ENCODE data around the gene RAD54L. TPM values are rescaled to one million over a fixed set of nuclear protein-coding genes. Genes with fewer than 3 reads are reported as not detected.
"Not testable (repeated sequence)": the region's sequence is repeated elsewhere in the genome, so short reads cannot be mapped to it uniquely, and the experiment has no call there.

Gene RAD54L
- total RNA-seq, 1 experiment from 2014 or later = 28.9 TPM

DNA sequence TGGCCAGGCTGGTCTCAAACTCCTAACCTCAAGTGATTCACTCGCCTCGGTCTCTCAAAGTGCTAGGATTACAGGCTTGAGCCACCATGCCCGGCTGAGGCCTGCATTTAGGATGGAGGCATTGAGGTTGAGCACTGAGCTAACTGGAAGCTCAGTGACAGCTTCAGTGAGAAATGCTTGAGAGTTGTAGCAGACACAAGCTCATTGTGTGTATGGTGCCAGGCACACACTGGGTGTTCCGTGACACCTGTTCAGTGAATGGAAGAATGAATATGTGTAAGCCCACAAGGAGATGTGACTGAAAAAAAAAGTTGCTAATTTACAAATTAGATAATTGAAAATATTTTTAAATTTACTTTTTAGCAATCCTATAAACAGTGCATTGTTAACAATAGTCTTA is 22.6 kb upstream of the RAD54L start:
- DNase-seq (ENCODE audit: low read depth, low spot score) (no peak), ATAC-seq (no peak)
- H3K4me1 ChIP-seq (ENCODE audit: control insufficient read depth in 1 of 2, insufficient read depth in 2 of 2, low read length in 2 of 2) = peaks cover 3 to 32% of the 10 kb centered on the region in 2 experiments; a peak in 3 of 4 replicates
- H3K36me3 ChIP-seq (ENCODE audit: control insufficient read depth in 1 of 2, insufficient read depth in 2 of 2, low read length in 2 of 2) = no peaks in the 10 kb centered on the region
- intact Hi-C loops (cut with micrococcal nuclease) = no loop called here
- no peak overlapping the region for H2AFZ ChIP-seq (ENCODE audit: low read depth, low read length, poor library complexity, severe bottlenecking)
- H3K9me3 ChIP-seq (ENCODE audit: control insufficient read depth in 1 of 2, insufficient read depth in 1 of 2, low read depth in 1 of 2, low read length in 2 of 2) = no peaks in the 10 kb centered on the region
- no peak for TF ChIP-seq CEBPB (IDR thresholded peaks at IDR 0.05; ENCODE audit: low read depth)
- TF ChIP-seq ZFX (IDR thresholded peaks at IDR 0.05) = no peak
- TF ChIP-seq POLR2AphosphoS5 (IDR thresholded peaks at IDR 0.05; ENCODE audit: low read depth, low read length) = no peak
- TF ChIP-seq POLR2A (IDR thresholded peaks at IDR 0.05; ENCODE audit: borderline replicate concordance, extremely low read depth, insufficient read depth, insufficient read length) = no peak
- no peak for TF ChIP-seq RAD21 (IDR thresholded peaks at IDR 0.05; ENCODE audit: low read depth)
- no peak for TF ChIP-seq SRF (IDR thresholded peaks at IDR 0.05; ENCODE audit: low read depth)
- no peak for TF ChIP-seq EZH2 (IDR thresholded peaks at IDR 0.05)
- TF ChIP-seq, protein P1, sequence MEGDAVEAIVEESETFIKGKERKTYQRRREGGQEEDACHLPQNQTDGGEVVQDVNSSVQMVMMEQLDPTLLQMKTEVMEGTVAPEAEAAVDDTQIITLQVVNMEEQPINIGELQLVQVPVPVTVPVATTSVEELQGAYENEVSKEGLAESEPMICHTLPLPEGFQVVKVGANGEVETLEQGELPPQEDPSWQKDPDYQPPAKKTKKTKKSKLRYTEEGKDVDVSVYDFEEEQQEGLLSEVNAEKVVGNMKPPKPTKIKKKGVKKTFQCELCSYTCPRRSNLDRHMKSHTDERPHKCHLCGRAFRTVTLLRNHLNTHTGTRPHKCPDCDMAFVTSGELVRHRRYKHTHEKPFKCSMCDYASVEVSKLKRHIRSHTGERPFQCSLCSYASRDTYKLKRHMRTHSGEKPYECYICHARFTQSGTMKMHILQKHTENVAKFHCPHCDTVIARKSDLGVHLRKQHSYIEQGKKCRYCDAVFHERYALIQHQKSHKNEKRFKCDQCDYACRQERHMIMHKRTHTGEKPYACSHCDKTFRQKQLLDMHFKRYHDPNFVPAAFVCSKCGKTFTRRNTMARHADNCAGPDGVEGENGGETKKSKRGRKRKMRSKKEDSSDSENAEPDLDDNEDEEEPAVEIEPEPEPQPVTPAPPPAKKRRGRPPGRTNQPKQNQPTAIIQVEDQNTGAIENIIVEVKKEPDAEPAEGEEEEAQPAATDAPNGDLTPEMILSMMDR (IDR thresholded peaks at IDR 0.05 in 2 of 3, conservative IDR thresholded peaks at IDR 0.05 in 1 of 3; ENCODE audit: borderline replicate concordance in 1 of 3, insufficient read depth in 1 of 3, low read depth in 2 of 3, low read length in 2 of 3) = no peak
- TF ChIP-seq SIN3A (IDR thresholded peaks at IDR 0.05; ENCODE audit: low read depth) = no peak
- BruUV-seq (replicated peaks) = no TSS peak
- ChIA-PET CTCF (interaction anchor here (1.9 to 3.0 kb wide), 4 partner anchors 10 to 189 kb away, joined by 15 to 94 read pairs (median 42); partner anchors contain the start of gene RAD54L), POLR2A (interaction anchor here (1.0 to 2.4 kb wide), 3 partner anchors 30 to 44 kb away, joined by 3 to 17 read pairs (median 3); no protein-coding TSS in a partner anchor), RAD21 (ENCODE audit: low non-redundant PET in 1 of 2, low total read pairs in 2 of 2, uncharacterized antibody in 2 of 2, unreplicated experiment in 2 of 2) (no interaction called here)
- no peak overlapping the region for H3K27ac ChIP-seq (ENCODE audit: low read depth, low read length)
- H3K9me2 ChIP-seq (ENCODE audit: insufficient read depth) = no peaks in the 10 kb centered on the region
- no peak overlapping the region for H3K4me2 ChIP-seq (ENCODE audit: low read length)
- H3K79me2 ChIP-seq (ENCODE audit: insufficient read depth, low read length) = no peaks in the 10 kb centered on the region
- H3K4me3 ChIP-seq (replicated peaks in 1 of 2; ENCODE audit: low read depth in 1 of 2, low read length in 2 of 2) = no peak overlapping the region
- no peaks in the 10 kb centered on the region for H3K27me3 ChIP-seq (ENCODE audit: insufficient read depth, low read length)
- H4K20me1 ChIP-seq (ENCODE audit: insufficient read depth) = no peaks in the 10 kb centered on the region
- H3K9ac ChIP-seq (ENCODE audit: low read length) = no peak overlapping the region

- H3K9ac ChIP-seq (ENCODE audit: low read length); RAD21 ChIA-PET (ENCODE audit: low non-redundant PET in 1 of 2, low total read pairs in 2 of 2, uncharacterized antibody in 2 of 2, unreplicated experiment in 2 of 2); H3K27ac ChIP-seq (ENCODE audit: low read depth, low read length); H3K9me2 ChIP-seq (ENCODE audit: insufficient read depth); H3K4me3 ChIP-seq (replicated peaks in 1 of 2; ENCODE audit: low read depth in 1 of 2, low read length in 2 of 2); H3K4me2 ChIP-seq (ENCODE audit: low read length); H4K20me1 ChIP-seq (ENCODE audit: insufficient read depth); DNase-seq (ENCODE audit: low read depth, low spot score); ATAC-seq; H3K79me2 ChIP-seq (ENCODE audit: insufficient read depth, low read length); H3K4me1 ChIP-seq (ENCODE audit: control insufficient read depth in 1 of 2, insufficient read depth in 2 of 2, low read length in 2 of 2); intact Hi-C loops (cut with micrococcal nuclease); BruUV-seq (replicated peaks); H3K9me3 ChIP-seq (ENCODE audit: control insufficient read depth in 1 of 2, insufficient read depth in 1 of 2, low read depth in 1 of 2, low read length in 2 of 2); H3K27me3 ChIP-seq (ENCODE audit: insufficient read depth, low read length); H3K36me3 ChIP-seq (ENCODE audit: control insufficient read depth in 1 of 2, insufficient read depth in 2 of 2, low read length in 2 of 2); H2AFZ ChIP-seq (ENCODE audit: low read depth, low read length, poor library complexity, severe bottlenecking): not testable (repeated sequence)
- ChIA-PET POLR2A (interaction anchor here (0.6 kb wide), 1 partner anchor 242 kb away, joined by 3 read pairs; no protein-coding TSS in a partner anchor), CTCF (interaction anchor here (2.2 to 2.7 kb wide), 2 partner anchors 8 to 14 kb away, joined by 8 to 13 read pairs; no protein-coding TSS in a partner anchor)
Observed at GRCh38 chr1:46231231-46231630, 16.3 kb upstream of the RAD54L start.

Measured in HCT116 (cell line).